Endodermal cell (in vitro differentiated cells): Measurements from ENCODE around the gene ITGB3. TPM values are rescaled to one million over a fixed set of nuclear protein-coding genes. Genes with fewer than 3 reads are reported as not detected.

Experiments used
- DNase-seq: peaks from one replicate; pipeline ENCODE4 v3.0.0-alpha.2; 2017
- H3K27ac ChIP-seq: 2 replicates; pipeline ENCODE4 v1.5.1; 2013; ENCODE audit warnings: mild to moderate bottlenecking, low read depth, low read length, moderate library complexity
- H3K27me3 ChIP-seq: 2 replicates; pipeline ENCODE4 v1.6.1; 2013; ENCODE audit warnings: mild to moderate bottlenecking, low read length, moderate library complexity; ENCODE audit not compliant: insufficient read depth, control insufficient read depth, poor library complexity, severe bottlenecking
- H3K36me3 ChIP-seq: 2 replicates; pipeline ENCODE4 v1.7.0; 2013; ENCODE audit warnings: mild to moderate bottlenecking, low read length, moderate library complexity; ENCODE audit not compliant: control insufficient read depth, insufficient read depth
- H3K4me1 ChIP-seq: one replicate; pipeline ENCODE4 v1.7.0; 2013; ENCODE audit warnings: low read length; ENCODE audit not compliant: control insufficient read depth, insufficient read depth
- H3K4me3 ChIP-seq: 2 replicates; pipeline ENCODE4 v1.5.1; 2013; ENCODE audit warnings: mild to moderate bottlenecking, low read length, moderate library complexity
- H3K9ac ChIP-seq: 2 replicates; pipeline ENCODE4 v1.6.1; 2013; ENCODE audit warnings: mild to moderate bottlenecking, low read length, moderate library complexity; ENCODE audit not compliant: poor library complexity, severe bottlenecking; ENCODE audit errors: extremely low read depth
- H3K9me3 ChIP-seq: 2 replicates; pipeline ENCODE4 v1.6.1; 2013; ENCODE audit warnings: mild to moderate bottlenecking, low read length, moderate library complexity; ENCODE audit not compliant: control insufficient read depth
- H3K27ac Mint-ChIP-seq: 2 replicates; pipeline ENCODE4 v1.8.0; 2020; ENCODE audit warnings: mixed read lengths
- H3K27me3 Mint-ChIP-seq: 2 replicates; pipeline ENCODE4 v1.8.0; 2021; ENCODE audit warnings: mild to moderate bottlenecking, mixed read lengths; ENCODE audit not compliant: insufficient read depth
- H3K36me3 Mint-ChIP-seq: 2 replicates; pipeline ENCODE4 v1.8.0; 2020; ENCODE audit warnings: low read depth, mixed read lengths
- H3K4me1 Mint-ChIP-seq: 2 replicates; pipeline ENCODE4 v1.8.0; 2020; ENCODE audit warnings: mixed read lengths
- H3K4me3 Mint-ChIP-seq: 2 replicates; pipeline ENCODE4 v1.8.0; 2020; ENCODE audit warnings: mild to moderate bottlenecking, moderate library complexity, mixed read lengths
- H3K9me3 Mint-ChIP-seq: 2 replicates; pipeline ENCODE4 v1.8.0; 2020; ENCODE audit warnings: mild to moderate bottlenecking, mixed read lengths
- CTCF ChIP-seq: fragments of 200-600 bp; sonication (generic); conservative IDR thresholded peaks from 2 replicates; pipeline ENCODE4 v1.5.0; 2021; ENCODE audit warnings: antibody characterized with exemption, mild to moderate bottlenecking
- WGBS, 2 experiments: methylation state at CpG; one replicate each; pipeline versions ENCODE4 v1.1.5 to v1.1.7; 2013; ENCODE audit warnings: missing lambda C conversion rate in 2 of 2, mixed read lengths in 1 of 2; ENCODE audit not compliant: insufficient coverage in 1 of 2, insufficient read length in 1 of 2; 5-methylcytosine and 5-hydroxymethylcytosine counted together
- total RNA-seq, 2 donors: library from RNA; stranded (reverse); fragmentation: NEBNext Ultra II Directional in 1 of 2; extraction: Animal tissue kit (Norgen Biotek cat#: 25700) in 1 of 2; gene quantifications; 2 replicates in 1 of 2; 3 replicates in 1 of 2; pipeline ENCODE4 v1.2.1, GENCODE V29; 2021

The ITGB3 gene
- total RNA-seq, 2 donors from 2014 or later: 0.51 to 0.73 TPM

DNA sequence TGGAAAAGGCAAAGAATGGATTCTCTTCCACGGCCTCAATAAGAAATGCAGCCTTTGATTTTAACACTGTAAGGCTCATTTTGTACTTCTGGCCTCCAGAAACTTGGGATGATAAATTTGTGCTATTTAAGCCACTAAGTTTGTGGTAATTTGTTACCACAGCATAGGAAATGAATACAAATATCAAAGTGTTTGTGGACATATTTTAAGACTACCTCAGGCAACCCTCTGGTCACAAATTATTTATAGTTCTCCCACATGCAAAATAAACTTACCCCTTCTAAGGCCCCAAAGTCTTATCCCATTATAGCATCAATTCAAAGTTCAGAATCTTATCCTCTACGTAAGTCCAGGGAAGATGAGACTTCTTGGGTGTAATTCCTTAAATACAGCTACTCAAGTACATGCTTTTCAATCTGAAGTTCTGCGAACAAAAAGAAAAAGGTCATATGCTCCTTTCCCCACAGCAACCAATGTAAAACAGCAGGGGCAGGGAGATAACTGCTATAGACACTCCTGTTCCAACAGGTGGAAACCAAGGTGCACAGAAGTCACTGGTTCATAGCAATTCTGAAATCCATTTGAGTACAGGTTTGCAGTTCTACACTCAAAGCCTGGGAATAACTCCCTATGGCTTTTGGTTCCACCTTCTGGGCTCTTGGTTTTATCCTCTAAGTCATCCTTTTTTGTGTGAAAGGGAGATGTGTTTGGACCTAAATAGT lies 64.7 kb downstream of the ITGB3 start:
- H3K27ac ChIP-seq: no peak overlapping the region
- peaks cover 10% of the 10 kb centered on the region for H3K9me3 ChIP-seq
- H3K9me3 Mint-ChIP-seq: peaks cover 9% of the 10 kb centered on the region
- no peaks in the 10 kb centered on the region for H3K36me3 Mint-ChIP-seq
- H3K27me3 ChIP-seq: no peaks in the 10 kb centered on the region
- peaks cover 3% of the 10 kb centered on the region for H3K4me1 ChIP-seq
- peaks cover 6% of the 10 kb centered on the region for H3K4me1 Mint-ChIP-seq
- no peak for TF ChIP-seq CTCF
- H3K4me3 Mint-ChIP-seq: no peak overlapping the region
- 94% methylated on average over 2 to 3 of the region's 3 CpGs for WGBS, 2 experiments
- no peak for DNase-seq
- H3K27me3 Mint-ChIP-seq: peaks cover 10% of the 10 kb centered on the region
- H3K4me3 ChIP-seq: no peak overlapping the region
- H3K27ac Mint-ChIP-seq: no peak overlapping the region
- no peak overlapping the region for H3K9ac ChIP-seq
- no peaks in the 10 kb centered on the region for H3K36me3 ChIP-seq

GRCh38 chr17:47320879-47321502 lies 67.4 kb downstream of the ITGB3 start:
- Mint-ChIP-seq H3K9me3 (peaks cover 9% of the 10 kb centered on the region), H3K36me3 (no peaks in the 10 kb centered on the region), H3K27me3 (peaks cover 25% of the 10 kb centered on the region), H3K27ac (no peak overlapping the region), H3K4me1 (peaks cover 2% of the 10 kb centered on the region), H3K4me3 (no peak overlapping the region)
- Histone ChIP-seq H3K36me3 (no peaks in the 10 kb centered on the region), H3K27ac (no peak overlapping the region), H3K9me3 (peaks cover 16% of the 10 kb centered on the region), H3K27me3 (no peaks in the 10 kb centered on the region), H3K4me3 (no peak overlapping the region), H3K4me1 (no peaks in the 10 kb centered on the region), H3K9ac (no peak overlapping the region)
- TF ChIP-seq CTCF: no peak
- 83 to 86% methylated on average over 3 to 5 of the region's 5 CpGs for WGBS, 2 experiments
- DNase-seq: no peak

DNA sequence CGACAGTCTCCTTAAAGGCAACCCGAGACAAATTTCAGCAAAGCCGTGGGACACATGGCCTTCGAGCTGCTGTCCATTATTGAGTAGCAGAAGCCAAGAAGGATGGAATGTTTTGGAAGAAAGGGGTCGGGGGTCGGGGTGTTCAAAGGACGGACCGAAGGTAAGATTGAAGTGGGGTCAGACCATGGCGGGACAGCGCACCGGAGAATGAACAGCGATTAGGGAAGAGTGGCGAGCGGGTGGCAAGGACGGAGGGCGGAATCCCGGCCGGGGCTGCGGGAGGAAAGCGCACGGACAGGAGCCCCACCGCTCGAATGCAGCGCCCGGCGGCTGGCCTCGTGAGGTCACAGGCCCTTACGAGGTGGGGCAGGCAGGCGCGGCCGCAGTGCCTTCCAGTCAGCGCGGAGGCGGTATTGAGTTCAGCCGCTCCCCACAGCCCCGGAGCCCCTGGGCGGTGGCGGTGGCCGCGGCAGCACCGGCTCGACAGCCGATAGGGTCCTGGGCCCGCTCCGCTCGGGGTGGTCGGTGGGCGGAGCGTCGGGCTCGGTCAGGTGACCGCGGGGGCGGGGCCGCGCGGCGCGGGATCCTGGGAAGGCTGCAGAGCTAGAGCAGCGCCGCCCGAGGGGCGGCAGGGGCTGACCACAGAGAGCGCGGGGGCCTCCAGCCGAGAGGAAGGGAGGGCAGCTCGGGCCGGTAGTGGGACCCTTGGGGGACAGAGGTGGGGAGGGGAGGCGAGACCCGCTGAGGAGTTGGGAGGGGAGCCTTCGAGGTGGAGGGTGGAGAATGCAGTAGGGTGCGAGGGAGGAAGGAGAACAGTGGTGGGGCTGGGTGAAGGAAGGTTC lies 70.0 kb downstream of the ITGB3 start, which contains the start of gene EFCAB13:
EFCAB13 (plus strand) TSS at position 574 of the 842 bp plus-strand sequence. CDS start 4,399 bp downstream, outside the sequence.
- no peak within 1 kb of the TSS for H3K27ac ChIP-seq
- Mint-ChIP-seq H3K9me3 (peaks cover 9% of the 10 kb centered on the region), H3K4me3 (peak within 1 kb of the TSS; percentile 74), H3K27ac (peak within 1 kb of the TSS; percentile 99), H3K36me3 (no peaks in the 10 kb centered on the region), H3K27me3 (peaks cover 25% of the 10 kb centered on the region), H3K4me1 (peaks cover 5% of the 10 kb centered on the region)
- H3K9me3 ChIP-seq: peaks cover 16% of the 10 kb centered on the region
- no peak within 1 kb of the TSS for H3K9ac ChIP-seq
- 8 to 12% methylated on average over 30 to 72 of the region's 72 CpGs for WGBS, 2 experiments
- DNase-seq: peak; percentile 98
- TF ChIP-seq CTCF: peak; percentile 65
- peak within 1 kb of the TSS; percentile 74 for H3K4me3 ChIP-seq
- no peaks in the 10 kb centered on the region for H3K4me1 ChIP-seq
- no peaks in the 10 kb centered on the region for H3K27me3 ChIP-seq
- H3K36me3 ChIP-seq: no peaks in the 10 kb centered on the region
